Activated CD8-positive, alpha-beta memory T cell treated with anti-CD3 and anti-CD28 coated beads, Interleukin-2, amount 50 U/mL, for 24 hours (primary cell): ENCODE measurements around the gene MFAP2.
"Not testable (repeated sequence)": the region's sequence is repeated elsewhere in the genome, so short reads cannot be mapped to it uniquely, and the experiment has no call there.

ENCODE experiments used
- DNase-seq: peaks from one replicate; pipeline ENCODE4 v3.0.0-alpha.2; 2020; ENCODE audit errors: extremely low read depth

Gene MFAP2

GRCh38 chr1:16929146-16930041 is 51.0 kb downstream of the MFAP2 start:
- not testable (repeated sequence) for DNase-seq

- DNase-seq: no peak
Observed at GRCh38 chr1:16927711-16928485, 52.5 kb downstream of the MFAP2 start.

- DNase-seq: no peak
Observed at GRCh38 chr1:16927256-16927655, 53.2 kb downstream of the MFAP2 start.

- DNase-seq: no peak
Observed at GRCh38 chr1:16926491-16927073, 53.8 kb downstream of the MFAP2 start.

GRCh38 chr1:16925635-16926490 is 54.6 kb downstream of the MFAP2 start:
- DNase-seq: no peak

- no peak for DNase-seq
Observed at GRCh38 chr1:16924919-16925477, 55.4 kb downstream of the MFAP2 start.
